Epithelial cell of prostate (primary cell): ENCODE data around the gene SLC38A2.
"Not testable (repeated sequence)": the region's sequence is repeated elsewhere in the genome, so short reads cannot be mapped to it uniquely, and the experiment has no call there.

Experiments used
- DNase-seq: peaks from one replicate; pipeline ENCODE4 v3.0.0-alpha.2; 2011; ENCODE audit warnings: low read depth, low spot score
- H3K27ac ChIP-seq: fragments of 450-650 bp; 2 replicates; pipeline ENCODE4 v1.5.1; 2017; ENCODE audit warnings: mild to moderate bottlenecking

The SLC38A2 gene

DNA sequence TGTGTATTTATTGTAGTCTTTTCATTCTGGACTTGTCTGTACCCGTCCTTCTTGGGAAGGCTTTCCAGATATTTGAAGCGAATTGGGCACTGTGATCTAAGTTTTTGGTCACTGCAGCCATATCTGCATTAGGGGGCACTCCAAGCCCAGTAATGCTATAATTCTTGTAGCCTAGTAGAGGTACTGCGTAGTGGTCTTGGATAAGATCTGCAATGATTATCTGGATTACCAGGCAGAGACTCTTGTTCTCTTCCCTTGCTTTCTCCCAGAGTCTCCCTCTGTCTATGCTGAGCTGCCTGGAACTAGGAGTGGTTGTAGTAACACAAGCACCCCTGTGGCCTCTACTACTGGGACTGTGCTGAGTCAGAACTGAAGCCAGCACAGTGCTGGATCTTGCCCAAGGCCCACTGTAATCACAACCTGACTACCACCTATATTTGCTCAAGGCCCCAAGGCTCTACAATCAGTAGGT is 30.0 kb downstream of the SLC38A2 start:
- no peak for DNase-seq
- H3K27ac ChIP-seq = peak overlapping the region; percentile 43

DNA sequence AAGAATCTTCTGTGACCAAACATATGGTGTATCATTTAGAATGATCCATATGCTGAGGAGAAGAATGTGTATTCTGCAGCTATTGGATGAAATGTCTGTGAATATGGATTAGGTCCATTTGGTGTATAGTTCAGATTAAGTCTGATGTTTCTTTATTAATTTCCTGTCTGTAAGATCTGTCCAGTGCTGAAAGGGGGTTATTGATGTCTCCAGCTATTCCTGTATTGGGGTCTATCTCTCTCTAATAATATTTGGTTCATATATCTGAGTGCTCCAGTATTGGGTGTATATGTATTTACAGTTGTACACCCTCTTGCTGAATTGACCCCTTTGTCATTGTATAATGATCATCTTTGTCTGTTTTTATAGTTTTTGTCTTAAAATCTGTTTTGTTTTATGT is 33.5 kb downstream of the SLC38A2 start:
- no peak for DNase-seq

DNA sequence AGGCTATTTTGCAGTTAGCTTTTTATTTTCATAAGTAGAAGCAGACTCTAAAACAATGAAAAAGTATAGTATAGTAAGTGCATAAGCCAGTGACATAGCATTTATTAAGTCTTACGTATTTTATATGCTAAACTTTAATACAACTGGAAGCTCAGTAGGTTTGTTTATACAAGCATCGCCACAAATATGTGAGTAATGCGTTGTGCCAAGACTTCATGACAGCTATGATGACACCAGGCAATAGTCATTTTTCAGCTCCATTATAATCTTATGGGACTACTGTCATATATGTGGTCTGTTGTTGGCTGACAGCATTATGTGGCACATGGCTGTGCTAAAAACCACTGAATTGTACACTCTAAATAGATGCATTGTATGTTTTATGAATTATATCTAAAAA is 40.3 kb downstream of the SLC38A2 start:
- DNase-seq = peak; percentile 48
- no peak overlapping the region for H3K27ac ChIP-seq

More for the DNA sequence above, 33.5 kb downstream of the SLC38A2 start:
- H3K27ac ChIP-seq = no peak overlapping the region

DNA sequence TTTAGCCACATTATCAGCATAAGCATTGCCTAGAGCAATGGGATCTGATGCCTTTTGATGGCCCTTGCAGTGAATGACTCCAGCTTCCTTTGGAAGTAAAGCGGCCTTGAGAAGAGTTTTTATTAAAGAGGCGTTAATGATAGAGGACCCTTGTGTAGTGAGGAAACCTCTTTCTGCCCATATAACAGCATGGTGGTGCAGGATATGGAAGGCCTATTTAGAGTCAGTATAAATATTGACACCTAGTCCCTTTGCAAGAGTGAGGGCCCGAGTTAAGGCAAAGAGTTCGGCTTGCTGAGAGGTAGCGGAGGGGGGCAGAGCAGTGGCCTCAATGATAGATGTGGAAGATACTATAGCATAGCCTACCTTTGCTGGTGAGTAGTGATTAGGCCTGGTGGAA is 47.5 kb downstream of the SLC38A2 start:
- DNase-seq, H3K27ac ChIP-seq: not testable (repeated sequence)

DNA sequence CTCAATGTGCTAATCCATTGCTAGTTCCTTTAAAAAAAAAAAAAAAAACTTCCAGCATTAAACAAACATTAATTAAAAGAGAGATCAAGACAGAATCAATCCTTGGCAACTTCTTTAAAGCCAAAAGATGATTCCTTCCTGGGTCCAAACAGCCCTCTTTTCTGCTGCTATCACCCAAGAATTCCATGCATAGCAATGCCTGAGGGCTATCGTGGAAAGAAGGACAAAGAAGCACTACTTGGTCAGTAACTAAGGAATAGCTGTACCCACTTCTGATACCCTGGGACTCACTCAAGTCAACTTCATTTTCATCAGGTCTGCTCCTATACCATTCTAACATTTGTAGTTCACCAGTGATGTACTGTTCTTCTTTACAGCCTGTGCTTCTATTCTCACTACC is 51.8 kb downstream of the SLC38A2 start:
- DNase-seq = no peak
- no peak overlapping the region for H3K27ac ChIP-seq

DNA sequence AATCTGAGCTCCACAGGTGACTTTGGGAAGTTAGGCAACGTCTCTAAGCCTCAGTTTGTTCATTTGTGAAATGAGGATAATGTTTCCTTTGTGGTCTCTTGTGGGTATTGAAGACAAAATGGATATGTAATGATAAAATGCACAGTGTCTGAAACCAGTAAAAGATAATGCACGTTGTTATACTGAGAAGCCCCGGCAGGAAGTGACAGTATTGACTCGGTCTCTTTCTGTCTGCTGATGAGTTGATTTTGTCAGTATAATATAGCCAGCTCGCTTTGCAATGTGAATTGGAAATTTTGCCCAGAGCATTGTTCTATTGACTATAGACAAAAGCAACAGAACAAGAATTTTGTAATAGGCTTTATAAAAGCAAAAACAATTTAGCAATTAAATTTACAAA is 54.5 kb downstream of the SLC38A2 start:
- H3K27ac ChIP-seq = no peak overlapping the region
- no peak for DNase-seq
